ENCODE data around the gene THSD7A. TPM values are rescaled to one million over a fixed set of nuclear protein-coding genes. Genes with fewer than 3 reads are reported as not detected.

THSD7A gene
- total and polyA plus RNA-seq, 4 donors = 0.15 to 2.7 (median 1.9) TPM

DNA sequence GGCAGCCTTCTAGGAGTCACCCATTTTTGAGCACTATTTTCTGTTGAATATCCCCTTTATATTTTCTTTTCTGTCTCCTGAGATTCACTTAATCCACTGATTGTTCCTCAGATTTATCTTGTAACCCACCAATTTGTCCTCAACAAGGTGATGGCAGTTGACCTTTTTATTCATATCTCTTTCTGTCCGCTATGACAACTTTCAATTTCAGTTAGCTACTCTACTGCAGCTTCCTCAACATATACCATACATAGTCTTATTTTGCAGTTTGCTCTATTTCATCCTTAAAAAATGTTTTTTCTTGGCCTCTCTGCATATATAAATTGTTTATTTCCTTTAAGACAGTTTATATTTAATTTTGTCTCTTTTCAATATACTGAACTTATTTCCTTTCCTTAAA lies 101.3 kb downstream of the THSD7A start:
- WGBS = 99% methylated on average over 1 of the region's 1 CpG
- H3K9me3 ChIP-seq (ENCODE audit: control insufficient read depth in 4 of 4, low read length in 3 of 4) = no peaks in the 10 kb centered on the region
- H3K27me3 ChIP-seq (ENCODE audit: control insufficient read depth in 4 of 4, insufficient read depth in 4 of 4, low read length in 3 of 4) = no peaks in the 10 kb centered on the region
- no peak for DNase-seq (ENCODE audit: low spot score)
- no peak overlapping the region for H3K9ac ChIP-seq (ENCODE audit: low read depth in 1 of 2, low read length in 2 of 2)
- H3K4me3 ChIP-seq (ENCODE audit: low read depth in 1 of 3, low read length in 3 of 3) = no peak overlapping the region
- H3K36me3 ChIP-seq (ENCODE audit: control insufficient read depth in 4 of 4, insufficient read depth in 3 of 4, low read depth in 1 of 4, low read length in 3 of 4) = no peaks in the 10 kb centered on the region
- no peak overlapping the region for H3K27ac ChIP-seq (ENCODE audit: low read depth in 1 of 2, low read length in 2 of 2)
- TF ChIP-seq, protein P1, sequence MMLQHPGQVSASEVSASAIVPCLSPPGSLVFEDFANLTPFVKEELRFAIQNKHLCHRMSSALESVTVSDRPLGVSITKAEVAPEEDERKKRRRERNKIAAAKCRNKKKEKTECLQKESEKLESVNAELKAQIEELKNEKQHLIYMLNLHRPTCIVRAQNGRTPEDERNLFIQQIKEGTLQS (IDR thresholded peaks at IDR 0.05) = no peak
- H3K4me1 ChIP-seq (ENCODE audit: control insufficient read depth in 4 of 4, insufficient read depth in 4 of 4, low read length in 3 of 4) = no peaks in the 10 kb centered on the region

DNA sequence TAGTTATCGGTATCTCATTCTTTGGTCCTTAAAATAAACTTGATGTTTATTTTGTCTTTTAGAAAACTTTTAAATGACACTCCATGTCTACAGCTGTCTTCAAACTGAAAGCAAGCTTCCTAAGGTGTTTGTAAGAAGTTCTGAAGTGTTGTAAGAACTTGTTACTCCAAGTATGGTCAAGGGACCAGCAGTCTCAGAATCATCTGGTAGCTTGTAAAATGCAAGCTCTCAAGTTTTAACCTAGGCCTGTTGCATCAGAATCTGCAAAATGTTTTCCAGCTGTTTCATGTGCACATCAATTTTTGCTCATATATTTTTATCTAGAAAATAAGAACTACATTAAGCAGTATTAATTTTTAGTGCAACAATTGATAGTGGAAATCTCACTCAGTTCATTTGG lies 104.1 kb downstream of the THSD7A start:
- no peaks in the 10 kb centered on the region for H3K9me3 ChIP-seq (ENCODE audit: control insufficient read depth in 4 of 4, low read length in 3 of 4)
- H3K36me3 ChIP-seq (ENCODE audit: control insufficient read depth in 4 of 4, insufficient read depth in 3 of 4, low read depth in 1 of 4, low read length in 3 of 4) = no peaks in the 10 kb centered on the region
- no peaks in the 10 kb centered on the region for H3K27me3 ChIP-seq (ENCODE audit: control insufficient read depth in 4 of 4, insufficient read depth in 4 of 4, low read length in 3 of 4)
- H3K9ac ChIP-seq (ENCODE audit: low read depth in 1 of 2, low read length in 2 of 2) = no peak overlapping the region
- H3K27ac ChIP-seq (ENCODE audit: low read depth in 1 of 2, low read length in 2 of 2) = no peak overlapping the region
- WGBS = 93% methylated on average over 1 of the region's 1 CpG
- H3K4me1 ChIP-seq (ENCODE audit: control insufficient read depth in 4 of 4, insufficient read depth in 4 of 4, low read length in 3 of 4) = no peaks in the 10 kb centered on the region
- no peak for DNase-seq (ENCODE audit: low spot score)
- H3K4me3 ChIP-seq (ENCODE audit: low read depth in 1 of 3, low read length in 3 of 3) = no peak overlapping the region
- TF ChIP-seq, protein P2, sequence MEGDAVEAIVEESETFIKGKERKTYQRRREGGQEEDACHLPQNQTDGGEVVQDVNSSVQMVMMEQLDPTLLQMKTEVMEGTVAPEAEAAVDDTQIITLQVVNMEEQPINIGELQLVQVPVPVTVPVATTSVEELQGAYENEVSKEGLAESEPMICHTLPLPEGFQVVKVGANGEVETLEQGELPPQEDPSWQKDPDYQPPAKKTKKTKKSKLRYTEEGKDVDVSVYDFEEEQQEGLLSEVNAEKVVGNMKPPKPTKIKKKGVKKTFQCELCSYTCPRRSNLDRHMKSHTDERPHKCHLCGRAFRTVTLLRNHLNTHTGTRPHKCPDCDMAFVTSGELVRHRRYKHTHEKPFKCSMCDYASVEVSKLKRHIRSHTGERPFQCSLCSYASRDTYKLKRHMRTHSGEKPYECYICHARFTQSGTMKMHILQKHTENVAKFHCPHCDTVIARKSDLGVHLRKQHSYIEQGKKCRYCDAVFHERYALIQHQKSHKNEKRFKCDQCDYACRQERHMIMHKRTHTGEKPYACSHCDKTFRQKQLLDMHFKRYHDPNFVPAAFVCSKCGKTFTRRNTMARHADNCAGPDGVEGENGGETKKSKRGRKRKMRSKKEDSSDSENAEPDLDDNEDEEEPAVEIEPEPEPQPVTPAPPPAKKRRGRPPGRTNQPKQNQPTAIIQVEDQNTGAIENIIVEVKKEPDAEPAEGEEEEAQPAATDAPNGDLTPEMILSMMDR (IDR thresholded peaks at IDR 0.05; ENCODE audit: low read depth, low read length, missing input control) = no peak
- TF ChIP-seq NR2F2 (IDR thresholded peaks at IDR 0.05) (no peak), RAD21 (IDR thresholded peaks at IDR 0.05) (no peak), EGR1 (IDR thresholded peaks at IDR 0.05; ENCODE audit: low read depth in 2 of 2) (no peak), TAF1 (conservative IDR thresholded peaks at IDR 0.05) (no peak), JUND (IDR thresholded peaks at IDR 0.05) (no peak), SP1 (IDR thresholded peaks at IDR 0.05) (no peak), HNF4A (conservative IDR thresholded peaks at IDR 0.05) (no peak), HNF4G (IDR thresholded peaks at IDR 0.05) (no peak), FOXA2 (IDR thresholded peaks at IDR 0.05) (no peak), FOXA1 (IDR thresholded peaks at IDR 0.05) (no peak), YY1 (IDR thresholded peaks at IDR 0.05) (no peak), RXRA (IDR thresholded peaks at IDR 0.05) (no peak)
- TF ChIP-seq, protein P3, sequence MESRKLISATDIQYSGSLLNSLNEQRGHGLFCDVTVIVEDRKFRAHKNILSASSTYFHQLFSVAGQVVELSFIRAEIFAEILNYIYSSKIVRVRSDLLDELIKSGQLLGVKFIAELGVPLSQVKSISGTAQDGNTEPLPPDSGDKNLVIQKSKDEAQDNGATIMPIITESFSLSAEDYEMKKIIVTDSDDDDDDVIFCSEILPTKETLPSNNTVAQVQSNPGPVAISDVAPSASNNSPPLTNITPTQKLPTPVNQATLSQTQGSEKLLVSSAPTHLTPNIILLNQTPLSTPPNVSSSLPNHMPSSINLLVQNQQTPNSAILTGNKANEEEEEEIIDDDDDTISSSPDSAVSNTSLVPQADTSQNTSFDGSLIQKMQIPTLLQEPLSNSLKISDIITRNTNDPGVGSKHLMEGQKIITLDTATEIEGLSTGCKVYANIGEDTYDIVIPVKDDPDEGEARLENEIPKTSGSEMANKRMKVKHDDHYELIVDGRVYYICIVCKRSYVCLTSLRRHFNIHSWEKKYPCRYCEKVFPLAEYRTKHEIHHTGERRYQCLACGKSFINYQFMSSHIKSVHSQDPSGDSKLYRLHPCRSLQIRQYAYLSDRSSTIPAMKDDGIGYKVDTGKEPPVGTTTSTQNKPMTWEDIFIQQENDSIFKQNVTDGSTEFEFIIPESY (IDR thresholded peaks at IDR 0.05) = no peak
- TF ChIP-seq, protein P4, sequence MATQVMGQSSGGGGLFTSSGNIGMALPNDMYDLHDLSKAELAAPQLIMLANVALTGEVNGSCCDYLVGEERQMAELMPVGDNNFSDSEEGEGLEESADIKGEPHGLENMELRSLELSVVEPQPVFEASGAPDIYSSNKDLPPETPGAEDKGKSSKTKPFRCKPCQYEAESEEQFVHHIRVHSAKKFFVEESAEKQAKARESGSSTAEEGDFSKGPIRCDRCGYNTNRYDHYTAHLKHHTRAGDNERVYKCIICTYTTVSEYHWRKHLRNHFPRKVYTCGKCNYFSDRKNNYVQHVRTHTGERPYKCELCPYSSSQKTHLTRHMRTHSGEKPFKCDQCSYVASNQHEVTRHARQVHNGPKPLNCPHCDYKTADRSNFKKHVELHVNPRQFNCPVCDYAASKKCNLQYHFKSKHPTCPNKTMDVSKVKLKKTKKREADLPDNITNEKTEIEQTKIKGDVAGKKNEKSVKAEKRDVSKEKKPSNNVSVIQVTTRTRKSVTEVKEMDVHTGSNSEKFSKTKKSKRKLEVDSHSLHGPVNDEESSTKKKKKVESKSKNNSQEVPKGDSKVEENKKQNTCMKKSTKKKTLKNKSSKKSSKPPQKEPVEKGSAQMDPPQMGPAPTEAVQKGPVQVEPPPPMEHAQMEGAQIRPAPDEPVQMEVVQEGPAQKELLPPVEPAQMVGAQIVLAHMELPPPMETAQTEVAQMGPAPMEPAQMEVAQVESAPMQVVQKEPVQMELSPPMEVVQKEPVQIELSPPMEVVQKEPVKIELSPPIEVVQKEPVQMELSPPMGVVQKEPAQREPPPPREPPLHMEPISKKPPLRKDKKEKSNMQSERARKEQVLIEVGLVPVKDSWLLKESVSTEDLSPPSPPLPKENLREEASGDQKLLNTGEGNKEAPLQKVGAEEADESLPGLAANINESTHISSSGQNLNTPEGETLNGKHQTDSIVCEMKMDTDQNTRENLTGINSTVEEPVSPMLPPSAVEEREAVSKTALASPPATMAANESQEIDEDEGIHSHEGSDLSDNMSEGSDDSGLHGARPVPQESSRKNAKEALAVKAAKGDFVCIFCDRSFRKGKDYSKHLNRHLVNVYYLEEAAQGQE (IDR thresholded peaks at IDR 0.05) = no peak
- TF ChIP-seq, protein P1 (IDR thresholded peaks at IDR 0.05) = no peak
- TF ChIP-seq, protein P5, sequence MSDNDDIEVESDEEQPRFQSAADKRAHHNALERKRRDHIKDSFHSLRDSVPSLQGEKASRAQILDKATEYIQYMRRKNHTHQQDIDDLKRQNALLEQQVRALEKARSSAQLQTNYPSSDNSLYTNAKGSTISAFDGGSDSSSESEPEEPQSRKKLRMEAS (IDR thresholded peaks at IDR 0.05) = no peak

All from liver (tissue), 9 donors.